Endothelial cell of umbilical vein (primary cell): ENCODE results near the gene ZC3HAV1. TPM values are rescaled to one million over a fixed set of nuclear protein-coding genes. Genes with fewer than 3 reads are reported as not detected.

Experiments
- BruUV-seq: library from RNA; stranded (reverse); fragments of 400-500 nt; replicated peaks from 2 replicates; lab custom pipeline; 2021; lab: Mats Ljungman, UMichigan
- CTCF ChIA-PET: fragments of 300-600, 350-600 bp; sonication (Branson Sonifier 250); formaldehyde crosslinking; loops from one replicate; lab custom pipeline; 2021; ENCODE audit warnings: antibody characterized with exemption, inconsistent platforms; lab: Charles Lee
- POLR2A ChIA-PET: fragments of 300-600, 350-600 bp; sonication (Branson Sonifier 250); formaldehyde crosslinking; loops from one replicate; lab custom pipeline; 2021; ENCODE audit warnings: antibody characterized with exemption, inconsistent platforms; lab: Charles Lee
- DNase-seq: peaks from one replicate; pipeline ENCODE4 v3.0.0-alpha.2; 2011; ENCODE audit warnings: low read depth, low spot score
- FAIRE-seq: peaks from 2 replicates; lab custom pipeline; 2011; peaks lifted over from hg19 to GRCh38; lab: Jason Lieb, UNC
- H2AFZ ChIP-seq: 2 replicates; pipeline ENCODE4 v1.6.0; 2012; ENCODE audit warnings: low read depth, low read length, control low read depth, inconsistent platforms
- H3K27ac ChIP-seq: 2 replicates; pipeline ENCODE4 v1.5.1; 2011; ENCODE audit warnings: low read depth, mild to moderate bottlenecking, control low read depth, low read length, moderate library complexity; ENCODE audit not compliant: insufficient read depth
- H3K27me3 ChIP-seq, 2 experiments: 2 replicates each; pipeline versions ENCODE4 v1.6.0 to v1.6.1; 2011; ENCODE audit warnings: low read length in 2 of 2, mixed read lengths in 1 of 2; ENCODE audit not compliant: control insufficient read depth in 2 of 2, insufficient read depth in 2 of 2
- H3K36me3 ChIP-seq, 2 experiments: 2 replicates in 1 of 2; 3 replicates in 1 of 2; pipeline ENCODE4 v1.5.1; 2011; ENCODE audit warnings: low read length in 2 of 2, mild to moderate bottlenecking in 1 of 2, moderate library complexity in 1 of 2; ENCODE audit not compliant: control insufficient read depth in 2 of 2, insufficient read depth in 2 of 2; ENCODE audit errors: extremely low read depth in 1 of 2
- H3K4me1 ChIP-seq: 3 replicates; pipeline ENCODE4 v1.5.1; 2011; ENCODE audit warnings: mild to moderate bottlenecking, low read length; ENCODE audit not compliant: control insufficient read depth, insufficient read depth; ENCODE audit errors: extremely low read depth
- H3K4me2 ChIP-seq: 2 replicates; pipeline ENCODE4 v1.6.1; 2011; ENCODE audit warnings: low read length, control low read depth, mixed read lengths; ENCODE audit not compliant: insufficient read depth
- H3K4me3 ChIP-seq, 3 experiments: fragments of 200-600 bp in 1 of 3; sonication (generic), shearing (Covaris generic) in 1 of 3; replicated peaks in 1 of 3; 2 replicates each; pipeline ENCODE4 v1.5.1; 2011 to 2016; ENCODE audit warnings: control low read depth in 3 of 3, low read length in 3 of 3, mild to moderate bottlenecking in 2 of 3, inconsistent platforms in 1 of 3, low read depth in 1 of 3, moderate library complexity in 1 of 3; ENCODE audit not compliant: insufficient read depth in 1 of 3
- H3K79me2 ChIP-seq: 2 replicates; pipeline ENCODE4 v1.6.0; 2012; ENCODE audit warnings: low read length, inconsistent platforms; ENCODE audit not compliant: control insufficient read depth, insufficient read depth
- H3K9ac ChIP-seq: replicated peaks from 2 replicates; pipeline ENCODE3; 2011; ENCODE audit warnings: low read length, control low read depth; ENCODE audit not compliant: insufficient read depth; ENCODE audit errors: extremely low read depth
- H3K9me1 ChIP-seq: replicated peaks from 3 replicates; pipeline ENCODE4 v1.6.0; 2011; ENCODE audit warnings: mild to moderate bottlenecking, low read length; ENCODE audit not compliant: control insufficient read depth, insufficient read depth; ENCODE audit errors: extremely low read depth
- H3K9me3 ChIP-seq: replicated peaks from 2 replicates; pipeline ENCODE4 v1.5.1; 2012; ENCODE audit warnings: low read length, inconsistent platforms; ENCODE audit not compliant: control insufficient read depth, insufficient read depth
- H4K20me1 ChIP-seq: replicated peaks from 2 replicates; pipeline ENCODE3; 2011; ENCODE audit warnings: mild to moderate bottlenecking, low read length; ENCODE audit not compliant: control insufficient read depth, insufficient read depth; ENCODE audit errors: extremely low read depth
- EZH2 ChIP-seq: IDR thresholded peaks from 2 replicates; pipeline ENCODE4 v1.6.1; 2012; ENCODE audit warnings: borderline replicate concordance, low read depth, mild to moderate bottlenecking, moderate library complexity, low read length, inconsistent platforms; ENCODE audit not compliant: severe bottlenecking
- FOS ChIP-seq: IDR thresholded peaks from 2 replicates; pipeline ENCODE4 v1.6.1; 2011; ENCODE audit warnings: mild to moderate bottlenecking, low read length, moderate library complexity, borderline replicate concordance; ENCODE audit not compliant: insufficient read depth
- GATA2 ChIP-seq: IDR thresholded peaks from 2 replicates; pipeline ENCODE4 v1.7.0; 2011; ENCODE audit warnings: low read depth, mild to moderate bottlenecking, moderate library complexity, mixed read lengths, low read length; ENCODE audit not compliant: insufficient read length, insufficient read depth
- JUN ChIP-seq: IDR thresholded peaks from 2 replicates; pipeline ENCODE4 v1.6.1; 2011; ENCODE audit warnings: borderline replicate concordance, low read depth; ENCODE audit not compliant: insufficient read length, insufficient read depth
- MYC ChIP-seq: IDR thresholded peaks from one replicate; pipeline ENCODE4 v1.6.1; 2011; ENCODE audit warnings: mild to moderate bottlenecking, low read depth, low read length
- POLR2A ChIP-seq: IDR thresholded peaks from 2 replicates; pipeline ENCODE4 v1.6.1; 2012; ENCODE audit warnings: low read depth, mild to moderate bottlenecking, control low read depth, low read length
- POLR2AphosphoS5 ChIP-seq: IDR thresholded peaks from 2 replicates; pipeline ENCODE4 v1.6.1; 2012; ENCODE audit warnings: low read depth, mild to moderate bottlenecking, control low read depth, low read length, moderate library complexity; ENCODE audit not compliant: insufficient read depth
- dilution Hi-C: fragments of 300-500 bp; cut with MboI; formaldehyde crosslinking; loops from one replicate; pipeline ENCODE4 v1.15.0; 2019; ENCODE audit warnings: low sequenced_read_pairs; ENCODE audit not compliant: extremely low pct_ligation_motif_present
- intact Hi-C: fragments of 100-400 bp; cut with micrococcal nuclease; formaldehyde crosslinking; loops from one replicate; pipeline ENCODE4 v1.10.0; 2022
- polyA plus RNA-seq, 4 experiments: library from polyadenylated mRNA; depleted of rRNA in 3 of 4; stranded (reverse) in 3 of 4; unstranded in 1 of 4; fragments of >200 nt; gene quantifications; 2 replicates each; pipeline versions ENCODE4 v1.2.1 to v1.2.3, GENCODE V29; 2011 to 2012; ENCODE audit warnings: missing spikeins in 1 of 4
- total RNA-seq: library from RNA; stranded (reverse); gene quantifications from 2 replicates; pipeline ENCODE4 v1.2.3, GENCODE V29; 2021
- TF ChIP-seq, protein P1 (sequence below), 2 donors: IDR thresholded peaks; 1 replicate in 1 of 2; 2 replicates in 1 of 2; pipeline ENCODE4 v1.5.1; 2011; ENCODE audit warnings: low read length in 2 of 2, mild to moderate bottlenecking in 2 of 2, moderate library complexity in 2 of 2, control low read depth in 1 of 2, inconsistent platforms in 1 of 2, low read depth in 1 of 2; ENCODE audit not compliant: insufficient read depth in 1 of 2; ENCODE audit errors: extremely low read depth in 1 of 2
- TF ChIP-seq, protein P2 (sequence below): IDR thresholded peaks from 2 replicates; pipeline ENCODE4 v1.6.1; 2011; ENCODE audit not compliant: insufficient read depth, insufficient read length

Gene ZC3HAV1
- total and polyA plus RNA-seq, 2 donors (not counting 3 experiments of a cell fraction or from before 2014, with no cell fraction given), result 17.1 to 37.7 TPM

DNA sequence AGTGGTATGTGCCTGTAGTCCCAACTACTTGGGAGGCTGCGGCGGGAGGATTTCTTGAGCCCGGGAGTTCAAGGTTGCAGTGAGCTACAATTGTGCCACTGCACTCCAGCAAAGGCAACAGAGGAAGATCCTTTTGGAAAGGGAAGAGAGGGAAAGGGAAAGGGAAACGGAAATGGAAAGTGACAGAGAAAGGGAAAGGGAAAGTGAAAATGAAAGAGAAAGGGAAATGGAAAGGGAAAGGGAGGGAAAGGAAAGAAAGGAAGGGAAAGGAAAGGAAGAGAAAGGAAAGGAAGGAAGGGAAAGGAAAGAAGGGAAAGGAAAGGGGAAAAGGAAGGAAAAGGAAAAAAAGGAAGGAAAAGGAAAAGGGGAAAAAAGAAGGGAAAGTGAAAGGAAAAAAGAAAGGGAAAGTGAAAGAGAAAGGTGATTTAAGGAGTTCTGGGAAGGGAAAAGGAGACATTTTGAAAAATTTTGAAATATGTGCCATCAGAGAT lies 2.3 kb upstream of the ZC3HAV1 start:
- Histone ChIP-seq H3K9ac (no peak overlapping the region), H3K9me3 (no peaks in the 10 kb centered on the region), H3K4me1 (peaks cover 10% of the 10 kb centered on the region), H4K20me1 (no peaks in the 10 kb centered on the region), H3K27me3 (no peaks in the 10 kb centered on the region), H3K4me2 (no peak overlapping the region), H3K79me2 (peaks cover 23% of the 10 kb centered on the region), H2AFZ (no peak overlapping the region), H3K4me3 (no peak overlapping the region), H3K36me3 (no peaks in the 10 kb centered on the region), H3K9me1 (no peaks in the 10 kb centered on the region), H3K27ac (no peak overlapping the region)
- TF ChIP-seq FOS (no peak), JUN (no peak)
- TF ChIP-seq, protein P1, sequence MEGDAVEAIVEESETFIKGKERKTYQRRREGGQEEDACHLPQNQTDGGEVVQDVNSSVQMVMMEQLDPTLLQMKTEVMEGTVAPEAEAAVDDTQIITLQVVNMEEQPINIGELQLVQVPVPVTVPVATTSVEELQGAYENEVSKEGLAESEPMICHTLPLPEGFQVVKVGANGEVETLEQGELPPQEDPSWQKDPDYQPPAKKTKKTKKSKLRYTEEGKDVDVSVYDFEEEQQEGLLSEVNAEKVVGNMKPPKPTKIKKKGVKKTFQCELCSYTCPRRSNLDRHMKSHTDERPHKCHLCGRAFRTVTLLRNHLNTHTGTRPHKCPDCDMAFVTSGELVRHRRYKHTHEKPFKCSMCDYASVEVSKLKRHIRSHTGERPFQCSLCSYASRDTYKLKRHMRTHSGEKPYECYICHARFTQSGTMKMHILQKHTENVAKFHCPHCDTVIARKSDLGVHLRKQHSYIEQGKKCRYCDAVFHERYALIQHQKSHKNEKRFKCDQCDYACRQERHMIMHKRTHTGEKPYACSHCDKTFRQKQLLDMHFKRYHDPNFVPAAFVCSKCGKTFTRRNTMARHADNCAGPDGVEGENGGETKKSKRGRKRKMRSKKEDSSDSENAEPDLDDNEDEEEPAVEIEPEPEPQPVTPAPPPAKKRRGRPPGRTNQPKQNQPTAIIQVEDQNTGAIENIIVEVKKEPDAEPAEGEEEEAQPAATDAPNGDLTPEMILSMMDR (IDR thresholded peaks at IDR 0.05; ENCODE audit: extremely low read depth in 1 of 2, insufficient read depth in 1 of 2, low read depth in 1 of 2, low read length in 2 of 2), result no peak
- CTCF ChIA-PET, result interaction anchor here (0.5 to 1.2 kb wide), 3 partner anchors 37 to 321 kb away, joined by 3 to 4 read pairs (median 3); no protein-coding TSS in a partner anchor
- FAIRE-seq, result no peak
- no peak for DNase-seq
- dilution Hi-C loops (no loop called here), intact Hi-C loops (no loop called here)
- POLR2A ChIA-PET, result no interaction called here
- BruUV-seq, result no TSS peak

DNA sequence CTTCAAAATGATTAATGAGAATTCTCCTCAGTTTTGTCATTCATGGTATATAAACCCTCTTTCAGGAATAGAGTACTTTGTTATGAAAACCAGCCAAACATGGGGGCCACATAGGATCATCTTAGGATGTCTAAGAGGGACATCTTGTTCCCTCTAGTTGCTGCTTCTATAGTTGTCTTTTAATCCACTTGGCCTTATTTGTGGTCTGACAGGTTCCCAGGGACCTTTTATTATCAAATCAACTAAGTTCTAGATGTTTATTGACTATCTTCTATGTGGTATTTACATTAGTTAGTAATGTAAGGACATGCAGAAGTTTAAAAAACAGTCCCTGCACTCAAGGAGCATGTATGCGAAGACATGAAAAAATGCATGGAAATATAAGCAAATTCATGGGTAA lies 1.6 kb upstream of the ZC3HAV1 start:
- H3K36me3 ChIP-seq, result no peaks in the 10 kb centered on the region
- DNase-seq (no peak), FAIRE-seq (no peak)
- H3K27me3 ChIP-seq, result no peaks in the 10 kb centered on the region
- BruUV-seq, result no TSS peak
- H3K4me2 ChIP-seq, result no peak overlapping the region
- ChIA-PET CTCF (no interaction called here), POLR2A (interaction anchor here (0.6 kb wide), 1 partner anchor 131 kb away, joined by 3 read pairs; no protein-coding TSS in a partner anchor)
- no peaks in the 10 kb centered on the region for H3K9me1 ChIP-seq
- peaks cover 29% of the 10 kb centered on the region for H3K79me2 ChIP-seq
- TF ChIP-seq FOS, result no peak
- TF ChIP-seq POLR2AphosphoS5, result no peak
- TF ChIP-seq, protein P2, sequence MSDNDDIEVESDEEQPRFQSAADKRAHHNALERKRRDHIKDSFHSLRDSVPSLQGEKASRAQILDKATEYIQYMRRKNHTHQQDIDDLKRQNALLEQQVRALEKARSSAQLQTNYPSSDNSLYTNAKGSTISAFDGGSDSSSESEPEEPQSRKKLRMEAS, result no peak
- TF ChIP-seq POLR2A, result no peak
- TF ChIP-seq MYC, result no peak
- TF ChIP-seq, protein P1 (IDR thresholded peaks at IDR 0.05; ENCODE audit: extremely low read depth in 1 of 2, insufficient read depth in 1 of 2, low read depth in 1 of 2, low read length in 2 of 2), result no peak
- no peak for TF ChIP-seq JUN
- TF ChIP-seq GATA2, result no peak
- no peak for TF ChIP-seq EZH2
- H3K9me3 ChIP-seq, result no peaks in the 10 kb centered on the region
- intact Hi-C loops (no loop called here), dilution Hi-C loops (no loop called here)
- H4K20me1 ChIP-seq, result no peaks in the 10 kb centered on the region
- H3K9ac ChIP-seq, result no peak overlapping the region
- H2AFZ ChIP-seq, result no peak overlapping the region
- H3K4me3 ChIP-seq, result no peak overlapping the region
- no peak overlapping the region for H3K27ac ChIP-seq
- peaks cover 10% of the 10 kb centered on the region for H3K4me1 ChIP-seq
